H1 (cell line): ENCODE measurements around the gene LRCH1. TPM values are rescaled to one million over a fixed set of nuclear protein-coding genes. Genes with fewer than 3 reads are reported as not detected.

Experiments used
- BACH1 ChIP-seq: IDR thresholded peaks from 2 replicates; pipeline ENCODE4 v1.6.1; 2012; ENCODE audit warnings: low read length, improper control_type of control experiment
- CTBP2 ChIP-seq: IDR thresholded peaks from 2 replicates; pipeline ENCODE4 v1.7.0; 2011; ENCODE audit warnings: borderline replicate concordance, mild to moderate bottlenecking, moderate library complexity, mixed read lengths, low read length; ENCODE audit not compliant: insufficient read depth, insufficient read length
- HDAC2 ChIP-seq, 2 experiments: fragments of 300-600 bp in 1 of 2; sonication (generic) in 1 of 2; IDR thresholded peaks; 2 replicates each; pipeline ENCODE4 v1.6.1; 2011 to 2012; ENCODE audit warnings: low read depth in 2 of 2, low read length in 2 of 2, mild to moderate bottlenecking in 2 of 2, moderate library complexity in 2 of 2, borderline replicate concordance in 1 of 2, inconsistent platforms in 1 of 2
- JUN ChIP-seq: IDR thresholded peaks from 2 replicates; pipeline ENCODE4 v1.6.1; 2011; ENCODE audit warnings: low read depth, mild to moderate bottlenecking, improper control_type of control experiment, low read length
- USF2 ChIP-seq: IDR thresholded peaks from 2 replicates; pipeline ENCODE4 v1.6.1; 2011; ENCODE audit warnings: low read length, improper control_type of control experiment
- polyA plus RNA-seq, 7 experiments: library from polyadenylated mRNA; depleted of rRNA in 3 of 7; stranded (reverse) in 5 of 7; unstranded in 2 of 7; fragments of >200 nt in 5 of 7; fragments of 200-250 nt in 2 of 7; gene quantifications; 1 replicate in 5 of 7; 2 replicates in 1 of 7; 4 replicates in 1 of 7; pipeline versions ENCODE4 v1.2.1 to v1.2.3, GENCODE V29; 2011 to 2013; ENCODE audit warnings: missing spikeins in 2 of 7, mixed read lengths in 2 of 7
- total RNA-seq: library from RNA; stranded (reverse); fragmentation: NEBNext Ultra II Directional; extraction: Animal tissue kit (Norgen Biotek cat#: 25700); gene quantifications from 2 replicates; pipeline ENCODE4 v1.2.1, GENCODE V29; 2021

Gene LRCH1
- total and polyA plus RNA-seq, 2 of the 8 experiments (the other 6 are each of a cell fraction or from before 2014, with no cell fraction given): 3.0 to 10.1 TPM

- TF ChIP-seq CTBP2 (no peak), USF2 (no peak), JUN (no peak), BACH1 (no peak), HDAC2 (IDR thresholded peaks at IDR 0.05; ENCODE audit: borderline replicate concordance in 1 of 2, low read depth in 2 of 2, low read length in 2 of 2) (no peak)
Measured at GRCh38 chr13:46620029-46620428, 67.1 kb downstream of the LRCH1 start (continued).
